IMR-90 (cell line): Measurements from ENCODE around the gene SPINK5. TPM values are rescaled to one million over a fixed set of nuclear protein-coding genes. Genes with fewer than 3 reads are reported as not detected.

Experiments
- ATAC-seq: fragments of 200-7000 bp; cut with Tn5 transposase; 2 replicates; pipeline ENCODE4 v1.9.1; 2020; ENCODE audit warnings: low read depth, mild to moderate bottlenecking, moderate library complexity
- BruUV-seq: library from RNA; stranded (reverse); fragments of 400-500 nt; replicated peaks from 2 replicates; lab custom pipeline; 2021; lab: Mats Ljungman, UMichigan
- CTCF ChIA-PET: fragments of 300-600 bp; formaldehyde crosslinking; extraction: SDS; loops from one replicate; lab custom pipeline; 2021; ENCODE audit warnings: antibody characterized with exemption; lab: Yijun Ruan, JAX
- POLR2A ChIA-PET: fragments of 300-600 bp; sonication (Branson Sonifier 250); formaldehyde crosslinking; loops from one replicate; lab custom pipeline; 2022; ENCODE audit warnings: antibody characterized with exemption; ENCODE audit not compliant: unreplicated experiment; lab: Charles Lee
- DNase-seq: peaks from one replicate; pipeline ENCODE4 v3.0.0; 2013
- H2AFZ ChIP-seq: replicated peaks from 2 replicates; pipeline ENCODE3; 2013; ENCODE audit warnings: low read length, mild to moderate bottlenecking; ENCODE audit not compliant: poor library complexity
- H2AK5ac ChIP-seq: 2 replicates; pipeline ENCODE4 v1.6.1; 2013; ENCODE audit warnings: low read depth, low read length, inconsistent platforms
- H2AK9ac ChIP-seq: replicated peaks from 2 replicates; pipeline ENCODE3; 2013; ENCODE audit warnings: mild to moderate bottlenecking, low read depth, low read length, moderate library complexity; ENCODE audit not compliant: poor library complexity
- H2BK120ac ChIP-seq: 2 replicates; pipeline ENCODE4 v1.6.1; 2013; ENCODE audit warnings: low read depth, low read length, inconsistent platforms
- H2BK15ac ChIP-seq: 3 replicates; pipeline ENCODE4 v1.6.1; 2013; ENCODE audit warnings: low read depth, low read length, inconsistent platforms
- H2BK20ac ChIP-seq: 2 replicates; pipeline ENCODE4 v1.6.1; 2013; ENCODE audit warnings: low read depth, mild to moderate bottlenecking, inconsistent platforms, low read length, moderate library complexity
- H2BK5ac ChIP-seq: 2 replicates; pipeline ENCODE4 v1.6.1; 2013; ENCODE audit warnings: mild to moderate bottlenecking, low read depth, low read length, inconsistent platforms; ENCODE audit not compliant: poor library complexity, severe bottlenecking
- H3K14ac ChIP-seq: replicated peaks from 2 replicates; pipeline ENCODE4 v1.6.1; 2013; ENCODE audit warnings: low read depth, low read length, inconsistent platforms
- H3K18ac ChIP-seq: 2 replicates; pipeline ENCODE4 v1.6.1; 2013; ENCODE audit warnings: low read depth, low read length, control low read depth
- H3K23ac ChIP-seq: 2 replicates; pipeline ENCODE4 v1.6.1; 2013; ENCODE audit warnings: low read depth, low read length, inconsistent platforms
- H3K27ac ChIP-seq: 2 replicates; pipeline ENCODE4 v1.5.1; 2013; ENCODE audit warnings: mild to moderate bottlenecking, control low read depth, low read length; ENCODE audit not compliant: insufficient read depth
- H3K27me3 ChIP-seq: 2 replicates; pipeline ENCODE4 v1.6.1; 2013; ENCODE audit warnings: low read length; ENCODE audit not compliant: control insufficient read depth, insufficient read depth
- H3K36me3 ChIP-seq: 2 replicates; pipeline ENCODE4 v1.6.1; 2013; ENCODE audit warnings: low read length, mixed read lengths; ENCODE audit not compliant: control insufficient read depth, insufficient read depth
- H3K4ac ChIP-seq: 2 replicates; pipeline ENCODE4 v1.6.1; 2013; ENCODE audit warnings: low read depth, low read length, inconsistent platforms
- H3K4me1 ChIP-seq: 2 replicates; pipeline ENCODE4 v1.6.1; 2013; ENCODE audit warnings: low read length, mixed read lengths; ENCODE audit not compliant: control insufficient read depth, insufficient read depth
- H3K4me2 ChIP-seq: 2 replicates; pipeline ENCODE4 v1.6.1; 2013; ENCODE audit warnings: low read depth, mild to moderate bottlenecking, control low read depth, low read length, moderate library complexity
- H3K4me3 ChIP-seq: 2 replicates; pipeline ENCODE4 v1.5.1; 2013; ENCODE audit warnings: low read depth, mild to moderate bottlenecking, control low read depth, low read length, moderate library complexity; ENCODE audit not compliant: insufficient read depth
- H3K56ac ChIP-seq: 2 replicates; pipeline ENCODE4 v1.6.1; 2013; ENCODE audit warnings: low read length, inconsistent platforms; ENCODE audit not compliant: insufficient read depth; ENCODE audit errors: extremely low read depth
- H3K79me1 ChIP-seq, 2 experiments: 2 replicates each; pipeline ENCODE4 v1.6.1; 2013; ENCODE audit warnings: low read length in 2 of 2, inconsistent platforms in 1 of 2, low read depth in 1 of 2
- H3K9ac ChIP-seq: 2 replicates; pipeline ENCODE4 v1.6.1; 2013; ENCODE audit warnings: low read depth, low read length, control low read depth
- H3K9me1 ChIP-seq: 2 replicates; pipeline ENCODE4 v1.6.1; 2013; ENCODE audit warnings: low read length, inconsistent platforms; ENCODE audit not compliant: insufficient read depth
- H3K9me3 ChIP-seq: 2 replicates; pipeline ENCODE4 v1.6.1; 2013; ENCODE audit warnings: low read length; ENCODE audit not compliant: control insufficient read depth, insufficient read depth
- H4K20me1 ChIP-seq: 2 replicates; pipeline ENCODE4 v1.6.1; 2013; ENCODE audit warnings: low read length, inconsistent platforms; ENCODE audit not compliant: insufficient read depth
- H4K5ac ChIP-seq: 2 replicates; pipeline ENCODE4 v1.6.1; 2013; ENCODE audit warnings: mild to moderate bottlenecking, low read depth, low read length, control low read depth
- H4K8ac ChIP-seq, 2 experiments: 2 replicates each; pipeline ENCODE4 v1.6.1; 2013; ENCODE audit warnings: low read depth in 2 of 2, low read length in 2 of 2, control low read depth in 1 of 2, inconsistent platforms in 1 of 2
- H4K91ac ChIP-seq: 2 replicates; pipeline ENCODE4 v1.6.1; 2013; ENCODE audit warnings: low read depth, low read length, inconsistent platforms; ENCODE audit not compliant: insufficient read depth
- ELK1 ChIP-seq: fragments of 150-350 bp; IDR thresholded peaks from 2 replicates; pipeline ENCODE4 v1.6.1; 2016; ENCODE audit warnings: low read depth, mild to moderate bottlenecking, low read length, moderate library complexity, borderline replicate concordance
- MAZ ChIP-seq: IDR thresholded peaks from 2 replicates; pipeline ENCODE4 v1.6.1; 2012; ENCODE audit warnings: low read depth, mild to moderate bottlenecking, low read length, improper control_type of control experiment, moderate library complexity, borderline replicate concordance
- MXI1 ChIP-seq: IDR thresholded peaks from 2 replicates; pipeline ENCODE4 v1.6.1; 2012; ENCODE audit warnings: low read depth, mild to moderate bottlenecking, low read length, moderate library complexity, borderline replicate concordance
- SMC3 ChIP-seq: fragments of 150-350 bp; IDR thresholded peaks from 2 replicates; pipeline ENCODE4 v1.6.1; 2016; ENCODE audit warnings: low read depth, mild to moderate bottlenecking, antibody characterized with exemption, low read length, moderate library complexity
- WGBS, 2 experiments: methylation state at CpG; one replicate each; pipeline versions ENCODE4 v1.1.5 to v1.1.7; 2013; ENCODE audit warnings: missing lambda C conversion rate in 2 of 2; ENCODE audit not compliant: insufficient read length in 1 of 2; ENCODE audit errors: extremely low coverage in 2 of 2; 5-methylcytosine and 5-hydroxymethylcytosine counted together
- dilution Hi-C: fragments of 300-500 bp; cut with HindIII; formaldehyde crosslinking; loops from one replicate; pipeline ENCODE4 v1.14.3; 2018; ENCODE audit warnings: low sequenced_read_pairs; ENCODE audit not compliant: unreplicated experiment
- in situ Hi-C: fragments of 300-500 bp; cut with MboI; formaldehyde crosslinking; loops from 3 replicates; pipeline ENCODE4 v1.14.3; 2019; ENCODE audit warnings: low sequenced_read_pairs, inconsistent platforms, mixed read lengths
- intact Hi-C: fragments of 100-400 bp; cut with micrococcal nuclease; formaldehyde crosslinking; loops from 2 replicates; pipeline ENCODE4 v1.10.0; 2022
- polyA plus RNA-seq, 3 experiments: library from polyadenylated mRNA; depleted of rRNA; stranded (reverse); fragments of >200 nt; gene quantifications; 2 replicates each; pipeline ENCODE4 v1.2.3, GENCODE V29; 2012; ENCODE audit warnings: low replicate concordance in 1 of 3
- total RNA-seq: library from RNA; depleted of rRNA; stranded (reverse); fragments of >200 nt; gene quantifications from 2 replicates; pipeline ENCODE4 v1.2.3, GENCODE V29; 2012

SPINK5 gene
- total and polyA plus RNA-seq, 2 of the 4 experiments (the other 2 are of a cell fraction): not detected

GRCh38 chr5:148177207-148177606, 113.4 kb downstream of the SPINK5 start:
- H3K4me2 ChIP-seq: no peak overlapping the region
- no peaks in the 10 kb centered on the region for H4K20me1 ChIP-seq
- H3K9ac ChIP-seq: no peak overlapping the region
- dilution Hi-C loops (no loop called here), intact Hi-C loops (loop anchor here (5.0 kb wide), 1 partner anchor 935 kb away; no protein-coding TSS in a partner anchor), in situ Hi-C loops (loop anchor here (5.0 to 25.0 kb wide), 3 partner anchors 198 to 860 kb away; no protein-coding TSS in a partner anchor)
- no peak overlapping the region for H2AK5ac ChIP-seq
- no peak overlapping the region for H2BK20ac ChIP-seq
- no peak overlapping the region for H2BK15ac ChIP-seq
- H3K4me3 ChIP-seq: no peak overlapping the region
- no peak overlapping the region for H3K27ac ChIP-seq
- no peak overlapping the region for H2BK5ac ChIP-seq
- no peak overlapping the region for H3K23ac ChIP-seq
- TF ChIP-seq SMC3 (no peak), ELK1 (no peak), MAZ (no peak), MXI1 (no peak)
- H4K5ac ChIP-seq: no peak overlapping the region
- H3K9me3 ChIP-seq: no peaks in the 10 kb centered on the region
- no peak overlapping the region for H2AFZ ChIP-seq
- no peak for DNase-seq
- no peaks in the 10 kb centered on the region for H3K27me3 ChIP-seq
- H3K14ac ChIP-seq: no peak overlapping the region
- ATAC-seq: no peak
- no peak overlapping the region for H2AK9ac ChIP-seq
- no peaks in the 10 kb centered on the region for H3K4me1 ChIP-seq
- POLR2A ChIA-PET: no interaction called here
- no peak overlapping the region for H3K18ac ChIP-seq
- no peaks in the 10 kb centered on the region for H3K9me1 ChIP-seq
- no peak overlapping the region for H3K56ac ChIP-seq
- H4K91ac ChIP-seq: no peak overlapping the region
- H4K8ac ChIP-seq: no peak overlapping the region
- no peaks in the 10 kb centered on the region for H3K36me3 ChIP-seq
- no peak overlapping the region for H3K4ac ChIP-seq
- no peak overlapping the region for H2BK120ac ChIP-seq
- WGBS, 2 experiments: no CpG with 5 or more reads among the region's 1 CpG
- no TSS peak for BruUV-seq
- CTCF ChIA-PET: no interaction called here
- H3K79me1 ChIP-seq: no peaks in the 10 kb centered on the region
